B cell (primary cell): ENCODE data around the gene KDM6B.

Experiments
- CTCF ChIP-seq: fragments of 200-600 bp; IDR thresholded peaks from one replicate; pipeline ENCODE4 v1.8.0; 2022; ENCODE audit warnings: antibody characterized with exemption, mild to moderate bottlenecking
- EZH2 ChIP-seq: IDR thresholded peaks from 2 replicates; pipeline ENCODE4 v1.6.1; 2012; ENCODE audit warnings: borderline replicate concordance, low read depth, mild to moderate bottlenecking, moderate library complexity, low read length; ENCODE audit not compliant: insufficient read depth, poor library complexity, severe bottlenecking

GRCh38 chr17:7817643-7817964, 16.4 kb upstream of the KDM6B start:
- TF ChIP-seq EZH2 (no peak), CTCF (no peak)
